Tibial nerve (tissue), 4 donors: ENCODE data around the gene IRS1.

Source experiments
- CTCF ChIP-seq, 5 experiments: fragments of 200-600 bp in 3 of 5; fragments of 450-650 bp in 2 of 5; sonication (generic) in 3 of 5; IDR thresholded peaks; one replicate each; pipeline ENCODE4 v1.5.1; 2016 to 2019; ENCODE audit warnings: antibody characterized with exemption in 5 of 5, mild to moderate bottlenecking in 3 of 5, moderate library complexity in 2 of 5
- EP300 ChIP-seq, 2 donors: sonication (generic); formaldehyde crosslinking; IDR thresholded peaks; one replicate each; pipeline ENCODE4 v1.6.1; 2017; ENCODE audit warnings: antibody characterized with exemption in 2 of 2, mild to moderate bottlenecking in 1 of 2
- POLR2A ChIP-seq, 2 donors: fragments of 450-650 bp; IDR thresholded peaks; one replicate each; pipeline ENCODE4 v1.6.1; 2017; ENCODE audit warnings: antibody characterized with exemption in 2 of 2, mild to moderate bottlenecking in 2 of 2, moderate library complexity in 2 of 2

- TF ChIP-seq CTCF (IDR thresholded peaks at IDR 0.05) (no peak), POLR2A (IDR thresholded peaks at IDR 0.05) (no peak), EP300 (IDR thresholded peaks at IDR 0.05) (no peak)
These were observed 15.7 kb downstream of the IRS1 start for GRCh38 chr2:226783885-226784284.
